Ectodermal cell (in vitro differentiated cells): ENCODE measurements around the gene ADPRH.
"Not testable (repeated sequence)": the region's sequence is repeated elsewhere in the genome, so short reads cannot be mapped to it uniquely, and the experiment has no call there.

Experiments
- H3K27ac ChIP-seq: 2 replicates; pipeline ENCODE4 v1.7.0; 2013; ENCODE audit warnings: mild to moderate bottlenecking, low read depth, low read length; ENCODE audit not compliant: insufficient read depth, poor library complexity, severe bottlenecking
- H3K27me3 ChIP-seq: 2 replicates; pipeline ENCODE4 v1.7.0; 2013; ENCODE audit warnings: mild to moderate bottlenecking, low read length; ENCODE audit not compliant: insufficient read depth, control insufficient read depth, poor library complexity, severe bottlenecking
- H3K36me3 ChIP-seq: one replicate; pipeline ENCODE4 v1.7.0; 2013; ENCODE audit warnings: low read length; ENCODE audit not compliant: control insufficient read depth, insufficient read depth
- H3K4me1 ChIP-seq: one replicate; pipeline ENCODE4 v1.7.0; 2013; ENCODE audit warnings: low read length; ENCODE audit not compliant: control insufficient read depth, insufficient read depth
- H3K4me3 ChIP-seq: 2 replicates; pipeline ENCODE4 v1.7.0; 2013; ENCODE audit warnings: low read depth, low read length, control low read depth; ENCODE audit not compliant: insufficient read depth
- H3K9me3 ChIP-seq: 2 replicates; pipeline ENCODE4 v1.7.0; 2013; ENCODE audit warnings: mild to moderate bottlenecking, low read length, moderate library complexity; ENCODE audit not compliant: control insufficient read depth
- WGBS, 2 experiments: methylation state at CpG; one replicate each; pipeline ENCODE4 v1.1.7; 2013; ENCODE audit warnings: missing lambda C conversion rate in 2 of 2; 5-methylcytosine and 5-hydroxymethylcytosine counted together

The ADPRH gene

DNA sequence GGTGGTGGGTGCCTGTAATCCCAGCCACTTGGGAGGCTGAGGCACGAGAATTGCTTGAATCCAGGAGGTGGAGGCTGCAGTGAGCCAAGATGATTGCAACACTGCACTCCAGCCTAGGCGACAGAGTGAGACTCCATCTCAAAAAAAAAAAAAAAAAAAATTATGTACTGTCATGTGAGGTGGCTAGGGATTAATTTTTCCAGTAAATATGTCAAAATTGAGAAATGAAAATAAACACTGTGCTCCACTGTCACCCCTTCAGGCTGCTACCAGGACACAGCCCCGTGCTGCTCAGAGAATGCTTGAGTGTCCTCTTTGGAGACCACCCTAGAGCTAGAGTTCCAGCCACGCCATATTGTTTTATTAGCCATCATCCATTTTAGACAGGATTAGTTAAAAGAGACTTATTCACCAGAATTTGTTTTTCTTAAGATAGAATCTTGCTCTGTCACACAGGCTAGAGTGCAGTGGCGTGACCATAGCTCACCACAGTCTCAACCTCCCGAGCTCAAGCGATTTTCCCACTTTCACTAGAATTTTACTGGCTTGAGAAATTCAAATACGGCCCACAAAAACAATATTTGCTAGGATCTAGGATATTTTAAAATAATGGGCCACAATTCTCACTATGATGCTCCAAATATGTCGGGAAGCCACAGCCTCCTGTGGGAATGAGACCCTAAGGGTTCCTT, 20.5 kb upstream of the ADPRH start:
- H3K27me3 ChIP-seq = no peaks in the 10 kb centered on the region
- no peak overlapping the region for H3K27ac ChIP-seq
- H3K4me1 ChIP-seq = peaks cover 7% of the 10 kb centered on the region
- H3K36me3 ChIP-seq = no peaks in the 10 kb centered on the region
- H3K4me3 ChIP-seq = no peak overlapping the region
- H3K9me3 ChIP-seq = no peaks in the 10 kb centered on the region
- 92 to 94% methylated on average over 9 of the region's 9 CpGs for WGBS, 2 experiments

DNA sequence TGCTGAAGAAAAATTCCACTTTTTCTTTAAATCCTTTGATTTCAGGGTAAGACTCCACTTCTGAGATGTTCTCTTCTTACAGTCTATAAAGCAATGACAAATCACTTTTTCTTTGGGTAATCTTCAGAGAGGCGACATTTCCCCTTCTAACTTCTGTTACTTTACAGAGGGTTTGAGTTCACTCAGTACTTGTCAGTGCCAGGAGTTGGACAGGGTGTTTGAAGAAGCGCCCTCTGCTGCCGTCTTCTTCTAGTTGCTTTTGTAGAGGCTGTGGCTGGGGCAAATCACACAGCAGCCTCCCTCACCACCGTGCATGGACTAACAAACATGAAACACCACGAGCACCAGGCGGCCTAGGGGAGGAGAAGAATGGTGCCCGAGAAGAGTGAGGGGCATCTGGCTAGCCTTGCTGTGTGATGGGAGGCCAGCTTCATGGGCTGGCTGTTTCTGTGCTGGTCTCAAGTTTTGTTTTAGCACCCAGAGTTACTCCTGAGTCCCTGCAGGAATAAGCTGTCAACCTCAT, 19.8 kb upstream of the ADPRH start, which contains the start of gene CD80:
TSS of gene CD80 (minus strand) at position 174 of the 523 bp plus-strand sequence. CDS start 1,886 bp downstream, outside the sequence.
- H3K36me3 ChIP-seq = no peaks in the 10 kb centered on the region
- no peak within 1 kb of the TSS for H3K4me3 ChIP-seq
- H3K27me3 ChIP-seq = no peaks in the 10 kb centered on the region
- 35 to 42% methylated on average over 7 of the region's 7 CpGs for WGBS, 2 experiments
- no peak within 1 kb of the TSS for H3K27ac ChIP-seq
- peaks cover 7% of the 10 kb centered on the region for H3K4me1 ChIP-seq
- no peaks in the 10 kb centered on the region for H3K9me3 ChIP-seq

DNA sequence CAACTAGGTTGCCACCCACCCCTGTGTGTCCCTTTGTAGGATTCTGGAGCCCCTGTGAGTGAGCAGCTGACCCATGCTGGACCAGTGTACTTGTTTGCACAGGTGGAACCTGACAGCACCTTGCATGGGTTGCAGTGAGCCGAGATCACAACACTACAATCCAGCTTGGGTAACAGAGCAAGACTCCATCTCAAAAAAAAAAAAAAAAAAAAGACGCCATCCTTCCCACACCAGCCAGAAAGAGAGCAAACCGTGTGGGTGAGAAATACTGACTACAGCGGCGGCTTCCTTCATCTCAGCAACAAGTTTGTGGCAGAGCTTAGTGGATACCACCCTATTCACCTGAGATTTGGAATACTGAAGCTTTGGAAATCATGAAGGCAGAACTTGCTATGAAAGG, 19.1 kb upstream of the ADPRH start:
- no peak overlapping the region for H3K4me3 ChIP-seq
- WGBS, 2 experiments = 81 to 89% methylated on average over 4 to 5 of the region's 5 CpGs
- H3K27me3 ChIP-seq = no peaks in the 10 kb centered on the region
- H3K27ac ChIP-seq = no peak overlapping the region
- H3K36me3 ChIP-seq = no peaks in the 10 kb centered on the region
- H3K9me3 ChIP-seq = no peaks in the 10 kb centered on the region
- peaks cover 7% of the 10 kb centered on the region for H3K4me1 ChIP-seq

DNA sequence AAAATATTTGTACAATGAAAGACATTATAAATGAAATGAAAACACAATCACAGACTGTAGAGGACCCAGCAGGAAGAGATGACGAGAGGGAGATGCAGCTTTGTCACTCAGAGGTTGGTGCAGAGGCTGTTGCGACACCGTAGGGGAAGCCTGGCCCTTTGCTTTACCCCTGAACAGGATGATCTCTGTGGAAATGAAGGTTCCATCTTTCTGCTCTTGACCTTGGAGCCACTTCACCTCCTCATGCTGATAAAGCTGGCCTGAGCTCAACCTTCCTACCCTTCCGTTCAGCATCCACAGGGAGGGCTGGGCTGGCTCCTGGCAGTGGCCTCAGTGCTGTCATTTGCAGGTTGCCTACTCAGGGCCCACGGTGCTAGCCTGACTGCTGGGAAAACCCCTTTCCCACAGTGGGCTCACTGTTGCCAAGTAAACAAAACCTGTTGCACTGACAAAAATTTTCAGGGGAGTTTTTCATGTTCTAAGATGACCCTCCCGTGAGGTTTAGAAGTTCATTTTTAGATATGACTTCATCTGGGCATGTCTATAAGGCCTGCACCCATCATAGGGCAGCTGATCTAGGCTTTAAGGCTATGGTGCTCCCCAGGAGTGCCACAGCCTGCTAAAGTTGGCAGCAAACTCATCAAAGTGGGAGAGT, 16.9 kb upstream of the ADPRH start:
- Histone ChIP-seq H3K4me3 (no peak overlapping the region), H3K27me3 (no peaks in the 10 kb centered on the region), H3K9me3 (no peaks in the 10 kb centered on the region), H3K27ac (no peak overlapping the region), H3K36me3 (no peaks in the 10 kb centered on the region), H3K4me1 (peaks cover 1% of the 10 kb centered on the region)
- 84 to 87% methylated on average over 6 of the region's 6 CpGs for WGBS, 2 experiments

DNA sequence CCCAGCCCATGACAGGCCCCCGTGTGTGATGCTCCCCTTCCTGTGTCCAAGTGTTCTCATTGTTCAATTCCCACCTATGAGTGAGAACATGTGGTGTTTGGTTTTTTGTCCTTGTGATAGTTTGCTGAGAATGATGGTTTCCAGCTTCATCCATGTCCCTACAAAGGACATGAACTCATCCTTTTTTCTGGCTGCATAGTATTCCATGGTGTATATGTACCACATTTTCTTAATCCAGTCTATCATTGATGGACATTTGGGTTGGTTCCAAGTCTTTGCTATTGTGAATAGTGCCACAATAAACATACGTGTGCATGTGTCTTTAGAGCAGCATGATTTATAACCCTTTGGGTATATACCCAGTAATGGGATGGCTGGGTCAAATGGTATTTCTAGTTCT, 16.0 kb upstream of the ADPRH start:
- H3K4me3 ChIP-seq, H3K4me1 ChIP-seq, H3K27ac ChIP-seq, H3K9me3 ChIP-seq, H3K36me3 ChIP-seq, H3K27me3 ChIP-seq: not testable (repeated sequence)
- WGBS, 2 experiments = 100% methylated on average over 1 of the region's 2 CpGs; no CpG with 5 or more reads in 1 of the 2 experiments

DNA sequence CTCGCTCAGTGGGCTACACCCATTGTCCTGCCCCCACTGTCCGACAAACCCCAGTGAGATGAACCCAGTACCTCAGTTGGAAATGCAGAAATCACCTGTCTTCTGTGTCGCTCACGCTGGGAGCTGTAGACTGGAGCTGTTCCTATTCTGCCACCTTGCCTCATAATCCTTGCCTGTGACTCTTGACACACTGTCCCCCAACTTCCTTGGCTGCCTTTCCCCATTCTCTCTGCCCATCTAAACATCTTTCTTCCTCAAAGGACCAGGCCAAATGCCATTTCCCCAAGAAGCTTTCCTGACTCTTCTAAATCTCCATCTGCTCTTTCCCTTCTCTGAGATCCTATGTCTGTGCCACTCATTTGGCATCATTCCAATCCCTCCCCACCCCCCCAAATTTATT, 10.1 kb upstream of the ADPRH start:
- H3K4me3 ChIP-seq = no peak overlapping the region
- H3K36me3 ChIP-seq = no peaks in the 10 kb centered on the region
- no peak overlapping the region for H3K27ac ChIP-seq
- no peaks in the 10 kb centered on the region for H3K27me3 ChIP-seq
- H3K9me3 ChIP-seq = no peaks in the 10 kb centered on the region
- no peaks in the 10 kb centered on the region for H3K4me1 ChIP-seq
- WGBS, 2 experiments = 93 to 94% methylated on average over 4 of the region's 4 CpGs

DNA sequence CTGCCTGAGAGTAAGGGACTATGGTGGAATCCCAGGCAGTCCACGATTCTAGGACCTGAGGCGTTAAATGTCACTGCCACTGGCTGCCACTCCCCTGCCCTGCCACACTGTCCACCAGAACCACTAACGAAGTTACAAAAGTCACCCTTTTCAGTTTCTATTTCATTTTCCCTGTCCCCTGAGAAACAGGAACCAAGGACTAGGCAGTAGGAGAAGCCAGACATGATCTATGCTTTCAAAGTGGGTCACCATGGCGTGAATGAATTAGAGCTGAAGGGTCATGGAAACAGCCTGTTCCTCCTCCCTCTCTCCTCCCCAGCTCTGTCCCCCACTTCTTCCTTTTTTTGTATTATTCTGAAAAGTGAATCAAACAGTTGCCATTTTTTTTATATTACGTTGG, 9.1 kb upstream of the ADPRH start:
- Histone ChIP-seq H3K27ac (no peak overlapping the region), H3K4me1 (no peaks in the 10 kb centered on the region), H3K9me3 (no peaks in the 10 kb centered on the region), H3K27me3 (no peaks in the 10 kb centered on the region), H3K4me3 (no peak overlapping the region), H3K36me3 (no peaks in the 10 kb centered on the region)
- WGBS, 2 experiments = 90 to 94% methylated on average over 5 of the region's 5 CpGs

DNA sequence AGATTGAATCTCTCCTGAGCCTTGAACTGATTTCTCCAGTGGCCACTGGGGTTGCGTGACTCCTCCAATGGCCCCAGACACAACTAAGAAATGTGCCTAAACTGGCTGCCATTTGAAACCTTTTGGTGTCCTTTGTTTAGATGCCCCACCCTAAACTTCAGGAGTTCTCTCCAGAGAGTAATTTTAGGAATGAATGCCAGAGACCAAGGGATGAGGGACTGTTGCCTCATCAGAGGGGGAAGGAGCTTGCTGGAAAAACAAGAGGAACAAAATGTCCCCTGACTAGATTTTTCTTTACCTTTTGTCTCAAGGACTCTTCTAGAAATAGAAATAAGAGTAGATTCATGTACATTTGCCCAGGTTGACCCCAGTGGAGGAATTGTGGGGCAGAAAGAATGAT, 8.1 kb upstream of the ADPRH start:
- Histone ChIP-seq H3K9me3 (no peaks in the 10 kb centered on the region), H3K27ac (no peak overlapping the region), H3K4me1 (no peaks in the 10 kb centered on the region), H3K4me3 (no peak overlapping the region), H3K27me3 (no peaks in the 10 kb centered on the region), H3K36me3 (no peaks in the 10 kb centered on the region)
- 93 to 95% methylated on average over 1 of the region's 1 CpG for WGBS, 2 experiments

DNA sequence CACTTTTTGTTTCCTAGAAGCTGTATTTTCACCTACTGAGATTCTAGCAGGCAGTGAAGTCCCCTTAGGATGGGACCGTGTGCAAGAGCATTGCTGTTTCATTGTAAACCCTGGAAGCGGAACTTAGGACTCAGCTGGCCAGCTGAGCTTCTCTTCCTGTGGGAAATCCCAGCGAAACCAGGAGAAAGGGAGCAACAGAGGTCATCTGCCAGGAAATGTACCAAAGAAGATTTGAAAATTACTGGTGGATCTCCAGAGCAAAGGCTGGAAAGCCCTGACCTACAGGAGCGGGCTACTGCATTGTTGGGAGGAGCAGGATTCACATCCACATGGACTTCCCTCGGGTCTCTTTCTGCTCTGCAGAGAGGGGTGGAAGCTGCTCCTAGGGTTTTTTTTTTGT, 7.6 kb upstream of the ADPRH start:
- Histone ChIP-seq H3K27ac (no peak overlapping the region), H3K36me3 (no peaks in the 10 kb centered on the region), H3K9me3 (no peaks in the 10 kb centered on the region), H3K4me1 (no peaks in the 10 kb centered on the region), H3K27me3 (no peaks in the 10 kb centered on the region), H3K4me3 (no peak overlapping the region)
- 72 to 75% methylated on average over 5 of the region's 5 CpGs for WGBS, 2 experiments

DNA sequence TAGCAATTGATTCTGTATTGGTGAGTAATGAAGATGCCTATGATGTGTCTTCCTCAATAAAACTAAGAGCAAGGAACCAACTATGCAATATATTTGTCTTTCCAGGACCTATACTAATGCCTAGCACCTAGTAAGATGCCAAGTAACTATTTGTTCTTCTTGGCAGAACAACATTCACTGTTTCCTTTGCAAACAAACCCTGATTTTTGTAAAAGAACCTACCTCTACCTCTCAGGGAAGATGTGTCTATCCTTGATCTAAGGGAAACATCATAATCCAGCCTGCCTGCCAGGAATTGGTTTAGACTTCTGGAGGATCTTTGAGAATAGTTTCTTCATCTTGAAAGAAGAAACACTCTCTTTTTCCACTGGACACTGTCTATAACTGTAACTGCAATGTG, 3.8 kb upstream of the ADPRH start:
- Histone ChIP-seq H3K27ac (no peak overlapping the region), H3K4me1 (no peaks in the 10 kb centered on the region), H3K4me3 (no peak overlapping the region), H3K9me3 (no peaks in the 10 kb centered on the region), H3K36me3 (no peaks in the 10 kb centered on the region), H3K27me3 (peaks cover 14% of the 10 kb centered on the region)
